Dendritic cell treated with granulocyte-macrophage colony-stimulating factor and Interleukin-4, amounts not matched to agents 40 ng/mL and 50 ng/mL, for 4 days (primary cell): ENCODE measurements around the gene CECR2.

ENCODE experiments used
- H3K27ac Mint-ChIP-seq: one replicate; pipeline ENCODE4 v1.8.0; 2022; ENCODE audit warnings: mild to moderate bottlenecking, mixed read lengths
- H3K27me3 Mint-ChIP-seq: one replicate; pipeline ENCODE4 v1.8.0; 2022; ENCODE audit warnings: mild to moderate bottlenecking, mixed read lengths
- H3K36me3 Mint-ChIP-seq: one replicate; pipeline ENCODE4 v1.8.0; 2022; ENCODE audit warnings: low read depth, mixed read lengths
- H3K4me1 Mint-ChIP-seq: one replicate; pipeline ENCODE4 v1.8.0; 2022; ENCODE audit warnings: low read depth, mixed read lengths
- H3K4me3 Mint-ChIP-seq: one replicate; pipeline ENCODE4 v1.8.0; 2022; ENCODE audit warnings: mild to moderate bottlenecking, moderate library complexity, mixed read lengths
- H3K9me3 Mint-ChIP-seq: one replicate; pipeline ENCODE4 v1.8.0; 2022; ENCODE audit warnings: mixed read lengths
- intact Hi-C: fragments of 100-400 bp; cut with micrococcal nuclease; formaldehyde crosslinking; loops from one replicate; pipeline ENCODE4 v1.15.0; 2022

Gene CECR2

GRCh38 chr22:17371448-17371847, 2.2 kb downstream of the CECR2 start:
- H3K4me1 Mint-ChIP-seq = peaks cover 22% of the 10 kb centered on the region
- no peaks in the 10 kb centered on the region for H3K36me3 Mint-ChIP-seq
- intact Hi-C loops = loop anchor here (10.0 kb wide), 1 partner anchor 103 kb away; no protein-coding TSS in a partner anchor
- H3K27me3 Mint-ChIP-seq = peaks cover 76% of the 10 kb centered on the region
- no peak overlapping the region for H3K4me3 Mint-ChIP-seq
- H3K9me3 Mint-ChIP-seq = no peaks in the 10 kb centered on the region
- H3K27ac Mint-ChIP-seq = no peak overlapping the region

GRCh38 chr22:17373855-17374254, 4.6 kb downstream of the CECR2 start:
- no peak overlapping the region for H3K4me3 Mint-ChIP-seq
- peaks cover 9% of the 10 kb centered on the region for H3K4me1 Mint-ChIP-seq
- H3K27me3 Mint-ChIP-seq = peaks cover 69% of the 10 kb centered on the region
- intact Hi-C loops = loop anchor here (10.0 kb wide), 1 partner anchor 101 kb away; no protein-coding TSS in a partner anchor
- no peaks in the 10 kb centered on the region for H3K36me3 Mint-ChIP-seq
- H3K27ac Mint-ChIP-seq = no peak overlapping the region
- no peaks in the 10 kb centered on the region for H3K9me3 Mint-ChIP-seq

DNA sequence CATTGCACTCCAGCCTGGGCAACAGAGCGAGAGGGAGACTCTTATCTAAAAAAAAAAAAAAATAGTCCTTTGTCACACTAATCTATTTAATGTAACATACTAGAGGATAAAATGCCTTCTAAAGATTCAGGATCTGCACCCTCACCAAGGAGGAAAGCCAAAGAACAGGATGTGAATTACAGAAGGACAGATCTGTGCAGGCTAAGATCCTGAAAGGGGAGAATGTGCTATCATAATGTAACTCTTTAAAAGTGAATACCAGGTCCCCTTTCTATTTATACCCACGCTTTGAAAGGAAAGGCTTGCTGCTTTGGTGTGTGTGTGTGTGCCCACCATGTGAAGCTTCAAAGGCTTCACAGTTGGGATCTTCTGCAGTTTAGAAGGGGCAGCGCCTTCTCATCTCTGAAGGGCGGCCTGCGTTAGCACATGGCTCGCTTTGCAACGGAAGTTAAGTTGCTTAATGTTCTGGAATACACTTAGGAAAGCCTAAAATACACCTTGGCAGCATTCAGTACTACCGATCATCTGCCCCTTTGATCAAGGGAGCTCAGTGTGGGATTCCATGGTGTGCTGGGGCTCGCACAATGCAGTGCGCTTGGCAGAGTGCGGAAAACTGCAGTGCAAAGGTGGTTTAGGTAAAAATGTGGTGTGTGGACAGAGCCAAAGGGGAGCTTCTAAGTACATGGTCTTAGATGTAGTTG, 6.8 kb downstream of the CECR2 start:
- intact Hi-C loops = loop anchor here (10.0 kb wide), 1 partner anchor 99 kb away; no protein-coding TSS in a partner anchor
- no peaks in the 10 kb centered on the region for H3K36me3 Mint-ChIP-seq
- H3K4me1 Mint-ChIP-seq = peaks cover 2% of the 10 kb centered on the region
- no peak overlapping the region for H3K4me3 Mint-ChIP-seq
- no peak overlapping the region for H3K27ac Mint-ChIP-seq
- no peaks in the 10 kb centered on the region for H3K9me3 Mint-ChIP-seq
- H3K27me3 Mint-ChIP-seq = peaks cover 64% of the 10 kb centered on the region

- H3K36me3 Mint-ChIP-seq = no peaks in the 10 kb centered on the region
- H3K27ac Mint-ChIP-seq = no peak overlapping the region
- no peak overlapping the region for H3K4me3 Mint-ChIP-seq
- H3K9me3 Mint-ChIP-seq = no peaks in the 10 kb centered on the region
- peaks cover 6% of the 10 kb centered on the region for H3K4me1 Mint-ChIP-seq
- H3K27me3 Mint-ChIP-seq = peaks cover 61% of the 10 kb centered on the region
- intact Hi-C loops = loop anchor here (10.0 kb wide), 1 partner anchor 98 kb away; no protein-coding TSS in a partner anchor
Observed at GRCh38 chr22:17376950-17377349, 7.7 kb downstream of the CECR2 start.

DNA sequence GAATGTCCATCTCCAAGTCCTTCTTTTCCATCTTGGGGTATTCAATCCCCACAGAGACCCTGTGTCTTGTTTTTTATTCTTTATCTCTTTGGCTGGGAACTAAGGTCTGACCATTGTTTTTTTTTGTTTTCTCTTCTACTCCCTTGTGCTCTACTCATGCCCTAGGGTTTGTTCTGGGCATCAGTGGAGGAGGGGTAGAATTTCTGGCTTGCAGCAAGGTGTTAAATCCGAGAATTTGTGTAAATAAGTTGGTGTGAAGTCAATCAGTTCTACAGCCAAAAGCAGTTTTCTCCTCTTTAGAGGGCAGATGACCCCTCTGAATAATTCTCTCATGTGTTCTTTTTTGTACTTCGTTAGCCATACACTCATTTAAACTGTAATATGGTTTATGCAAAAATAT, 10.7 kb downstream of the CECR2 start:
- no peak overlapping the region for H3K4me3 Mint-ChIP-seq
- peaks cover 6% of the 10 kb centered on the region for H3K4me1 Mint-ChIP-seq
- H3K27ac Mint-ChIP-seq = no peak overlapping the region
- H3K9me3 Mint-ChIP-seq = peaks cover 5% of the 10 kb centered on the region
- H3K27me3 Mint-ChIP-seq = peaks cover 53% of the 10 kb centered on the region
- intact Hi-C loops = loop anchor here (10.0 kb wide), 1 partner anchor 95 kb away; no protein-coding TSS in a partner anchor
- no peaks in the 10 kb centered on the region for H3K36me3 Mint-ChIP-seq

GRCh38 chr22:17380359-17381087, 11.3 kb downstream of the CECR2 start:
- Mint-ChIP-seq H3K36me3 (no peaks in the 10 kb centered on the region), H3K4me1 (peaks cover 6% of the 10 kb centered on the region), H3K9me3 (peaks cover 10% of the 10 kb centered on the region), H3K27ac (no peak overlapping the region), H3K4me3 (no peak overlapping the region), H3K27me3 (peaks cover 48% of the 10 kb centered on the region)
- intact Hi-C loops = no loop called here

- Mint-ChIP-seq H3K27ac (no peak overlapping the region), H3K9me3 (peaks cover 10% of the 10 kb centered on the region), H3K4me3 (no peak overlapping the region), H3K36me3 (no peaks in the 10 kb centered on the region), H3K4me1 (peaks cover 11% of the 10 kb centered on the region), H3K27me3 (peaks cover 46% of the 10 kb centered on the region)
- intact Hi-C loops = no loop called here
Observed at GRCh38 chr22:17381192-17381913, 12.1 kb downstream of the CECR2 start.

DNA sequence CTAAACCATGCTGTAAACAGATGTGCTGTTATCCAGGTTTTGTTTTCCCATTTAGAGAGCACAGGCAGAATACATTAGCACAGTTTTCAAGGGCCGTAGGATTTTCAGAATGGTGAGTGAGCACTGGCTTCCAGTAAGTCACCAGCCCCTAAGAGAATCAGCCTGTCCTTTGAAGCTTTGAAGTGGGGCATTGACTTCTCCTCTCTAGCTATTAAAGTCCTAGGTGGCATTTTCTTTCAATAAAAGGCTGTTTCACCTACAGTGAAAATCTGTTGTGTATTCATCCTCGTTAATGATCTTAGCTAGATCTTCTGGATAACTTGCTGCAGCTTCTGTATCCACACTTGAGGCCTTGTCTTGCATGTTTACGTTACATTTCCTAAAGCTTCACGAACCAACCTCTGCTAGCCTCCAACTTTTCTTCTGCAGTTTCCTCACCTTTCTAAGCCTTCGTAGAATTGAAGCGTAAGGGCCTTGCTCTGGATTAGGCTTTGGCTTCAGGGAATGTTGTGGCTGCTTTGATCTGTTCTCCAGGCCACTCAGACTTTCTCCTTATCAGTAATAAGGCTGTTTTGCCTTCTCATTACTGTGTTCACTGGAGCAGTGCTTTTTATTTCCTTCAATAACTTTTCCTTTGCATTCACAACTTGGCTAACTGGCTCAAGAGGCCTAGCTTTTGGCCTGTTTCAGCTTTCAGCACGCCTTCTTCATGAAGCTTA, 15.5 kb downstream of the CECR2 start:
- intact Hi-C loops = no loop called here
- Mint-ChIP-seq H3K4me1 (peaks cover 11% of the 10 kb centered on the region), H3K9me3 (peaks cover 10% of the 10 kb centered on the region), H3K27me3 (peaks cover 33% of the 10 kb centered on the region), H3K36me3 (no peaks in the 10 kb centered on the region), H3K27ac (no peak overlapping the region), H3K4me3 (no peak overlapping the region)

- Mint-ChIP-seq H3K27ac (no peak overlapping the region), H3K4me3 (no peak overlapping the region), H3K27me3 (peaks cover 21% of the 10 kb centered on the region), H3K9me3 (peaks cover 10% of the 10 kb centered on the region), H3K36me3 (no peaks in the 10 kb centered on the region), H3K4me1 (peaks cover 6% of the 10 kb centered on the region)
- intact Hi-C loops = no loop called here
Observed at GRCh38 chr22:17387356-17387755, 18.1 kb downstream of the CECR2 start.

DNA sequence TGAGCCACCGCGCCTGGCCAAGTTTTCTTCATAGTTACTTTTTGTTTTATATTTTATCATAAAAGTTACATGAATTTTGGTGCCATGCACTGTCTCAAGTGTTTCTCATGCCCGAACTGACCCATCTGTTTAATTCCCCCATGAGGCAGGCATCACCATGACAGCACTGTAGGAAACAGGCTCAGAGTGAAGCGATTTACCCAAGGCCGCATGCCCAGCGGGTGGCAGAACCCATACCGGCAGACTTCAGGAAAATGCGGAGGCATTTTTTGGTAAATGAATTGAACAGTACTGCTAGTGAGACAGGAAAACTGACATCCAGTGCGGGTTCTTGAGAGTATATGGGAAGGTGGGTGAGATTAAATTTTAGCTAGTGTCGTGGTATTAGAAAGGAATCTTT, 19.0 kb downstream of the CECR2 start:
- Mint-ChIP-seq H3K36me3 (no peaks in the 10 kb centered on the region), H3K4me1 (peaks cover 6% of the 10 kb centered on the region), H3K4me3 (no peak overlapping the region), H3K27me3 (peaks cover 15% of the 10 kb centered on the region), H3K9me3 (peaks cover 10% of the 10 kb centered on the region), H3K27ac (no peak overlapping the region)
- intact Hi-C loops = no loop called here

- intact Hi-C loops = no loop called here
- H3K9me3 Mint-ChIP-seq = peaks cover 4% of the 10 kb centered on the region
Observed at GRCh38 chr22:17390087-17390486, 20.8 kb downstream of the CECR2 start.

DNA sequence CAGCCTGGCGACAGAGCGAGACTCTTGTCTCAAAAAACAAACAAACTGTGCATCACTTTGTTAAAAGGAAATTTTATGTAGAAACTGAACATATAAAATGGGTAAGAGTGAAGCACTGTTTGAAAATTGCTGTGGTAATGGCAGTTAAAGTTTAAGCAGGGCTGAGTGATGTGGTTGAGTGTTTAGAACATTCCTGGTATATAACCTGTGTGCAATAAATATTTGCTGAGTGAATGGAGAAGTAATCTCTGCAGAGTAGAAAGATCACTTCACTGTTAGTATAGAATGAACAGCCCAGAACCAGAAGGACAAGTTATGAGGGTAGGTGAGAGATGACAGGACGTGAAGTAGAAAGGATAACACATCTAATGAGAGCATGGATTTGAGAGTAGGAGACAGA, 27.3 kb downstream of the CECR2 start:
- no peaks in the 10 kb centered on the region for H3K36me3 Mint-ChIP-seq
- no peaks in the 10 kb centered on the region for H3K4me1 Mint-ChIP-seq
- H3K4me3 Mint-ChIP-seq = no peak overlapping the region
- H3K27ac Mint-ChIP-seq = no peak overlapping the region
- H3K9me3 Mint-ChIP-seq = no peaks in the 10 kb centered on the region
- intact Hi-C loops = no loop called here
- peaks cover 5% of the 10 kb centered on the region for H3K27me3 Mint-ChIP-seq

More at GRCh38 chr22:17390087-17390486, 20.8 kb downstream of the CECR2 start:
- Mint-ChIP-seq H3K27ac (no peak overlapping the region), H3K27me3 (peaks cover 13% of the 10 kb centered on the region), H3K36me3 (no peaks in the 10 kb centered on the region), H3K4me3 (no peak overlapping the region), H3K4me1 (peaks cover 6% of the 10 kb centered on the region)

DNA sequence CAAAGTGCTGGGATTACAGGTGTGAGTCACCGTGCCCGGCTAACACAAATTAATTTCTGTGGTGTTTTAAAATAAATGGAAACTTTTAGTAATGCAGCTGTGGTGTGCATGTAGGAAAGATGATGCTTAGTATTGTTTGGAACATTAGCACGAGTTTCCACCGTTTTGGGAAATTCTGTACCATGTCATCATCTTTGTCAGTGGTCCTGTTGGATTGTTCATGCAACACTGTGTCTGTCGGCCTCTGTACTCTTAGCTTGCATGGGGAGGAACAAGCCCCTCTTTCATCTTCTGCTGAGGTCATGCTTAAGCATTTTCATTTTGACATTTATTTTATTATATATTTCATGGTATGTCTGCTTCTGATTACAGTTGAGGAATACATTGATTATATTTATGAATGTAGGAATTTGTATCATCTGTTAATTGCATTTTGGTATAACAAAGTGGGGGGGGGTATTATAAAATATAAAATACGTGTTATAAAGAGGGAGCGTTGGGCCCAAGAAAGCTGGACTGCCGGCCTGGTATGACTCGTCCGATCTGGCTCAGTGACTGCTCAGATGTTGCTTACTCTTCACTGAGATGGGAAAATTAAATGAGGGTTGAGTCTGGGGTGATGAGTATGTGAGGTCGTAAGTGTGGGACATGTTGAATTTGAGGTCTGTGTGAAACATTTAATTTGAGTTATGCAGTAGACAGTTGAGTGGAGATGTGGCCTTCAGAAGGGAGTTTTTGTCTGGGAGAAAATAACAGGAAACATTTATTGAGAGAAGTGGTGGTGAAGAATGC, 28.7 kb downstream of the CECR2 start:
- Mint-ChIP-seq H3K27ac (no peak overlapping the region), H3K9me3 (no peaks in the 10 kb centered on the region), H3K4me3 (no peak overlapping the region), H3K4me1 (no peaks in the 10 kb centered on the region), H3K27me3 (peaks cover 7% of the 10 kb centered on the region), H3K36me3 (no peaks in the 10 kb centered on the region)
- intact Hi-C loops = no loop called here
